Measurements from ENCODE around the gene MATCAP1. TPM values are rescaled to one million over a fixed set of nuclear protein-coding genes. Genes with fewer than 3 reads are reported as not detected.

MATCAP1 gene
- total and polyA plus RNA-seq, 2 of the 8 experiments (the other 6 are each of a cell fraction or from before 2014, with no cell fraction given) = 22.9 to 27.5 TPM

DNA sequence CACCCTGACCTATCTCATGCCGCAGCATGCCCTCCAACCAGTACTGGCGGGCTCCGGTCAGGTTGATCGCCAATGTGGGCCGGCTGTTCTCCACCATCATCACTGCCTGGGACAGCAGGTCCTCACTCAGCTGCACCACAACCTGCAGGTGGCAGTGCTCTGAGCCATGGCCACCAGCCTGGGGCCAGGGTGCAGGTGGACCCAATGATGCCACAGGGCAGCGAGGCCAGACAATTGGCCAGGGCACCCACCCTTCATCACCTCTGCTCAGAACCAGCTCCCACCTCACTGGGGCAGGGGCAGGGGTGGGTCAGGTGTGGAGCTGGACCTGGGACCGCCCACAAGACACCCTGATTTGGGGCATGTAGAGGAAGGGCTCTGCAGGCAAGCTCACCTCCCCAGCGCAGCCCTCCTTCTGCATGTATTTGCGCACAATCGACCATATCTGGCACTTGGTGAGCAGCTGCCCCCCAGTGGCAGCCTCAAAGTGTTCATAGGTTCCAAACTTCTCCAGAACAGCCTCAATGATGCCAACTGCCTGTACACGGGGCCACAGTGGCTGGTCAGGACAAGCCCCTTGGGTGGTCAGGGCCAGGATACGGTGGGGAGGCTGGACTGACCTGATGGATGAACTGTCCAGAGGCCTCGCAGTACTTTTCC lies 4.2 kb downstream of the MATCAP1 start:
- no peaks in the 10 kb centered on the region; a peak in 1 of 8 replicates for H3K36me3 ChIP-seq (ENCODE audit: control insufficient read depth in 2 of 4, insufficient read depth in 4 of 4, low read length in 3 of 4)
- no peak overlapping the region for H2BK20ac ChIP-seq (ENCODE audit: low read length)
- H3K79me1 ChIP-seq (ENCODE audit: low read depth, low read length) = no peaks in the 10 kb centered on the region
- H3K9ac ChIP-seq (replicated peaks in 1 of 4; ENCODE audit: extremely low read depth in 1 of 4, low read depth in 3 of 4, low read length in 3 of 4) = no peak overlapping the region
- H2AK5ac ChIP-seq (ENCODE audit: low read depth, low read length) = no peak overlapping the region
- H3K56ac ChIP-seq (replicated peaks; ENCODE audit: insufficient read length, low read depth, low read length) = no peak overlapping the region
- no peak overlapping the region for H2BK15ac ChIP-seq (ENCODE audit: low read length)
- H4K20me1 ChIP-seq (replicated peaks in 1 of 2; ENCODE audit: control insufficient read depth in 1 of 2, insufficient read depth in 2 of 2, low read length in 2 of 2) = peaks cover 7 to 27% of the 10 kb centered on the region in 2 experiments
- H3K18ac ChIP-seq (ENCODE audit: extremely low read depth, low read length) = no peak overlapping the region
- H4K5ac ChIP-seq (ENCODE audit: insufficient read length, low read depth, low read length) = no peak overlapping the region
- H4K8ac ChIP-seq (ENCODE audit: extremely low read depth, insufficient read depth, low read length) = no peak overlapping the region; the same call in 1 of the 2 replicates
- H3K27ac ChIP-seq (ENCODE audit: low read depth, low read length) = no peak overlapping the region
- H2BK12ac ChIP-seq (ENCODE audit: low read depth, low read length) = no peak overlapping the region
- H2AFZ ChIP-seq (ENCODE audit: low read length) = no peak overlapping the region
- H3K4me1 ChIP-seq (replicated peaks in 1 of 4; ENCODE audit: control insufficient read depth in 3 of 4, insufficient read depth in 4 of 4, low read length in 3 of 4) = peaks cover 0 to 15% (median 14%) of the 10 kb centered on the region in 4 experiments; a peak in 5 of 7 replicates
- no peak overlapping the region for H3K4ac ChIP-seq (replicated peaks; ENCODE audit: insufficient read length, low read depth, low read length)
- H3K9me3 ChIP-seq (ENCODE audit: insufficient read depth in 2 of 2, low read depth in 1 of 2, low read length in 1 of 2) = no peaks in the 10 kb centered on the region
- H3K79me2 ChIP-seq (ENCODE audit: control insufficient read depth in 1 of 2, insufficient read depth in 2 of 2, low read length in 2 of 2) = peaks cover 0 to 5% of the 10 kb centered on the region in 2 experiments; a peak in 1 of 4 replicates
- FAIRE-seq = no peak
- CTCF ChIA-PET (ENCODE audit: partially characterized antibody) = interaction anchor here (0.8 to 13.1 kb wide), 11 partner anchors 7 to 299 kb away, joined by 3 to 151 read pairs (median 3); partner anchors contain the start of genes CDH16, E2F4, EXOC3L1 and HSF4
- H4K91ac ChIP-seq (replicated peaks; ENCODE audit: insufficient read length, low read length) = no peak overlapping the region
- H2BK120ac ChIP-seq (replicated peaks; ENCODE audit: low read depth, low read length) = no peak overlapping the region
- H3K14ac ChIP-seq (ENCODE audit: insufficient read length) = no peak overlapping the region
- H3K27me3 ChIP-seq (replicated peaks in 1 of 4; ENCODE audit: control insufficient read depth in 3 of 4, extremely low read depth in 1 of 4, insufficient read depth in 3 of 4, low read length in 3 of 4) = peaks cover 20 to 44% (median 39%) of the 10 kb centered on the region in 4 experiments
- H2BK5ac ChIP-seq (ENCODE audit: low read depth, low read length) = no peak overlapping the region
- H3K4me2 ChIP-seq (ENCODE audit: insufficient read depth in 1 of 2, low read depth in 2 of 2, low read length in 2 of 2) = no peak overlapping the region; a peak in 1 of 4 replicates
- H3K23ac ChIP-seq (ENCODE audit: insufficient read length) = no peak overlapping the region
- POLR2A ChIA-PET (ENCODE audit: partially characterized antibody) = interaction anchor here (7.3 kb wide), 1 partner anchor 17 kb away, joined by 59 read pairs; the partner anchor contains the start of genes FBXL8, HSF4 and TRADD
- no peak for DNase-seq (ENCODE audit: low read depth in 1 of 2, low spot score in 2 of 2)
- WGBS, 2 experiments (ENCODE audit: extremely low coverage in 1 of 2, insufficient coverage in 1 of 2, insufficient read length in 1 of 2, insufficient replicate concordance in 2 of 2, low coverage in 1 of 2, low lambda C conversion rate in 2 of 2, missing lambda C conversion rate in 1 of 2) = 94% methylated on average over 13 of the region's 13 CpGs; no CpG with 5 or more reads in 1 of the 2 experiments
- H3K4me3 ChIP-seq (ENCODE audit: extremely low read depth in 1 of 4, insufficient read depth in 2 of 4, low read depth in 3 of 4, low read length in 4 of 4) = no peak overlapping the region
- H3K23me2 ChIP-seq (ENCODE audit: low read depth, low read length) = peaks cover 14% of the 10 kb centered on the region
- no peak for TF ChIP-seq TBP (IDR thresholded peaks at IDR 0.05; ENCODE audit: low read depth, low read length)
- TF ChIP-seq, protein P1, sequence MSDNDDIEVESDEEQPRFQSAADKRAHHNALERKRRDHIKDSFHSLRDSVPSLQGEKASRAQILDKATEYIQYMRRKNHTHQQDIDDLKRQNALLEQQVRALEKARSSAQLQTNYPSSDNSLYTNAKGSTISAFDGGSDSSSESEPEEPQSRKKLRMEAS (IDR thresholded peaks at IDR 0.05) = 0 out of 2 replicates have a peak, but pooled peaks have one; percentile 15
- TF ChIP-seq RFX5 (IDR thresholded peaks at IDR 0.05; ENCODE audit: borderline replicate concordance, low read depth, low read length) = no peak
- TF ChIP-seq, protein P2, sequence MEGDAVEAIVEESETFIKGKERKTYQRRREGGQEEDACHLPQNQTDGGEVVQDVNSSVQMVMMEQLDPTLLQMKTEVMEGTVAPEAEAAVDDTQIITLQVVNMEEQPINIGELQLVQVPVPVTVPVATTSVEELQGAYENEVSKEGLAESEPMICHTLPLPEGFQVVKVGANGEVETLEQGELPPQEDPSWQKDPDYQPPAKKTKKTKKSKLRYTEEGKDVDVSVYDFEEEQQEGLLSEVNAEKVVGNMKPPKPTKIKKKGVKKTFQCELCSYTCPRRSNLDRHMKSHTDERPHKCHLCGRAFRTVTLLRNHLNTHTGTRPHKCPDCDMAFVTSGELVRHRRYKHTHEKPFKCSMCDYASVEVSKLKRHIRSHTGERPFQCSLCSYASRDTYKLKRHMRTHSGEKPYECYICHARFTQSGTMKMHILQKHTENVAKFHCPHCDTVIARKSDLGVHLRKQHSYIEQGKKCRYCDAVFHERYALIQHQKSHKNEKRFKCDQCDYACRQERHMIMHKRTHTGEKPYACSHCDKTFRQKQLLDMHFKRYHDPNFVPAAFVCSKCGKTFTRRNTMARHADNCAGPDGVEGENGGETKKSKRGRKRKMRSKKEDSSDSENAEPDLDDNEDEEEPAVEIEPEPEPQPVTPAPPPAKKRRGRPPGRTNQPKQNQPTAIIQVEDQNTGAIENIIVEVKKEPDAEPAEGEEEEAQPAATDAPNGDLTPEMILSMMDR (IDR thresholded peaks at IDR 0.05; ENCODE audit: control extremely low read depth in 1 of 3, insufficient read depth in 1 of 3, low read depth in 1 of 3, low read length in 3 of 3) = peak; percentile 39 to 67 (median 43); a peak in 3 of 4 replicates
- TF ChIP-seq MAFK (IDR thresholded peaks at IDR 0.05; ENCODE audit: low read depth, low read length) = no peak
